Measurements from ENCODE around the gene METTL17. TPM values are rescaled to one million over a fixed set of nuclear protein-coding genes. Genes with fewer than 3 reads are reported as not detected.
A peak's percentile ranks its signal among the peaks of the same experiment; 100 is the strongest.

The METTL17 gene
- total RNA-seq, 1 donor from 2014 or later = 62.2 TPM

- Histone ChIP-seq H3K4me3 (no peak overlapping the region), H3K27ac (no peak overlapping the region), H3K36me3 (no peaks in the 10 kb centered on the region), H3K27me3 (ENCODE audit: low read depth) (no peaks in the 10 kb centered on the region), H3K9me3 (no peaks in the 10 kb centered on the region), H3K4me1 (peaks cover 12% of the 10 kb centered on the region)
- intact Hi-C loops (cut with DNase I) = no loop called here
- TF ChIP-seq, protein P1, sequence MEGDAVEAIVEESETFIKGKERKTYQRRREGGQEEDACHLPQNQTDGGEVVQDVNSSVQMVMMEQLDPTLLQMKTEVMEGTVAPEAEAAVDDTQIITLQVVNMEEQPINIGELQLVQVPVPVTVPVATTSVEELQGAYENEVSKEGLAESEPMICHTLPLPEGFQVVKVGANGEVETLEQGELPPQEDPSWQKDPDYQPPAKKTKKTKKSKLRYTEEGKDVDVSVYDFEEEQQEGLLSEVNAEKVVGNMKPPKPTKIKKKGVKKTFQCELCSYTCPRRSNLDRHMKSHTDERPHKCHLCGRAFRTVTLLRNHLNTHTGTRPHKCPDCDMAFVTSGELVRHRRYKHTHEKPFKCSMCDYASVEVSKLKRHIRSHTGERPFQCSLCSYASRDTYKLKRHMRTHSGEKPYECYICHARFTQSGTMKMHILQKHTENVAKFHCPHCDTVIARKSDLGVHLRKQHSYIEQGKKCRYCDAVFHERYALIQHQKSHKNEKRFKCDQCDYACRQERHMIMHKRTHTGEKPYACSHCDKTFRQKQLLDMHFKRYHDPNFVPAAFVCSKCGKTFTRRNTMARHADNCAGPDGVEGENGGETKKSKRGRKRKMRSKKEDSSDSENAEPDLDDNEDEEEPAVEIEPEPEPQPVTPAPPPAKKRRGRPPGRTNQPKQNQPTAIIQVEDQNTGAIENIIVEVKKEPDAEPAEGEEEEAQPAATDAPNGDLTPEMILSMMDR (IDR thresholded peaks at IDR 0.05) = no peak
- no peak for DNase-seq
- ATAC-seq = no peak
These were observed 20.4 kb upstream of the METTL17 start for GRCh38 chr14:20969336-20969735.

DNA sequence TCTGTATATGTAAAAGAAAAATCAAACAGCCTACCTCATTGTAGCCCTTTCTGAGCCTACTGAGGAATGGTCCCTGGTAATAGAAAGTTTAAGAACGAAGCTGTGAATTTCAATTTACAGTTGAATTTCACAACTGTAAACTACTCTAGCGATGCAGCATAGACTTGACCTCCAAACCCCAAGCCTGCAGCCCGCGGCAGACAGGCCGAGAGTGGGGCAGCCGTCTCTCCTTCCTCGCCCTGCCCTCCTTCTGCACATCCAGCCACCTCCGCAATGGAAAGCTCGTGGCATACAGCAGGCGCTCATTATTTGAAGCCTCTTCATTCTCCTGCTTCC lies 19.2 kb upstream of the METTL17 start:
- Histone ChIP-seq H3K4me3 (peak overlapping the region; percentile 72), H3K27ac (peak overlapping the region; percentile 70), H3K36me3 (no peaks in the 10 kb centered on the region), H3K4me1 (peaks cover 12% of the 10 kb centered on the region), H3K27me3 (ENCODE audit: low read depth) (no peaks in the 10 kb centered on the region), H3K9me3 (no peaks in the 10 kb centered on the region)
- ATAC-seq (peak; percentile 18 to 31), DNase-seq (no peak)
- intact Hi-C loops (cut with DNase I) = no loop called here
- TF ChIP-seq, protein P1 (IDR thresholded peaks at IDR 0.05) = no peak

DNA sequence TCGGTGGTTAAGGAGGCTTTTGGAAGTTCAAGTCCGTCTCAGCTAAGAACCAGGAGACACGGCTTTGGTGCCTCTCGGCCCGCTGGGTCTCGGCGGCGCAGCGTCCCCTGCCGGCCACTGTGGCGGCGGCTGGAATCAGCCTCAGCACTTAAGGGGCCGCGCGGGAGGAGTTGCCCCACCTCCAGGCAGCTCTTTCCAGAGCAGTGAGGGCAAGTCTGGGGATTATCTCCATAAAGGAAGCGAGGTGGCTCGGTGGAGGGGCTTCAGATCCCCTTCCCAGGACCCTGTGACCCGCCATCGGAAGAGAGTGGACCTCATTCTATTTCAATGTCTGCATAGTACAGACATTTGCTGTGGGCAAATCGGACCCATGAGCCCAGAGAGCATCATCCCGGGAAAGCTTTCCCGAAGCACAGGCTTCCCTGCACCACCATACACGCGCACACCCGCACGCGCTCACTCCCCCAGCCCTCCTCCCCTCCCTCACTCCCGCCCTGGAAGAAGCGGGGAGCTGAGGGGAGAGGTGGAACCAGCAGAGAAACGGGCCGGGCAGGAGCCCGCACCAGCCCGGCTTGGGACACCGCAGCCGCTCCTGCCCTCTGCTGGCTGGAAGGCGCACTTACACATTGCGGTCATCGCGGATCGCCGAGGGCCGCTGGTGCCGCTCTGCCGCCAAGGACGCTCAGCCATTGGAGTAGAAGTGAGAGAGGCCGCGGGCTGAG lies 18.6 kb upstream of the METTL17 start:
- ATAC-seq (peak; percentile 97 to 98), DNase-seq (peak; percentile 91)
- peak overlapping the region; percentile 72 for H3K4me3 ChIP-seq
- H3K4me1 ChIP-seq = peaks cover 12% of the 10 kb centered on the region
- H3K27me3 ChIP-seq (ENCODE audit: low read depth) = no peaks in the 10 kb centered on the region
- H3K9me3 ChIP-seq = no peaks in the 10 kb centered on the region
- no peaks in the 10 kb centered on the region for H3K36me3 ChIP-seq
- TF ChIP-seq, protein P1 (IDR thresholded peaks at IDR 0.05) = peak; percentile 82
- intact Hi-C loops (cut with DNase I) = no loop called here
- H3K27ac ChIP-seq = peak overlapping the region; percentile 70

DNA sequence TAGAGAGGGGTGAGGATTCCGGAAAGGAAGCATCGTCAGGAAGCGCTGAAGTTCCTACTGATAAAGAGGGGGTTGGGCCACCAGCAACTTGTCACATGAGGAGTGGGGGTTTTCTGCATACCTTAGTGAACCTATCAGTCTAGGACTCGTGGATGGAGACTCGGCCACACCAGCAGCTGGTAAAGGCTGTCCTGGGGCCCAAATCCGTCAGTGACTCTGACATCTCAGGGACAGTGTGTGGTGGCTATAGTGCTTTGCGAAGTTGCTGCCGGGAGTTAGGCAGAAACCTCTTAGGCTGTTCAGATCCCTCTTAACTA lies 18.1 kb upstream of the METTL17 start:
- Histone ChIP-seq H3K4me3 (peak overlapping the region; percentile 72), H3K27me3 (ENCODE audit: low read depth) (no peaks in the 10 kb centered on the region), H3K36me3 (no peaks in the 10 kb centered on the region), H3K9me3 (no peaks in the 10 kb centered on the region), H3K4me1 (peaks cover 12% of the 10 kb centered on the region), H3K27ac (peak overlapping the region; percentile 70)
- TF ChIP-seq, protein P1 (IDR thresholded peaks at IDR 0.05) = no peak
- peak in 1 of 2 donors; percentile 52 for ATAC-seq
- DNase-seq = no peak
- intact Hi-C loops (cut with DNase I) = no loop called here

DNA sequence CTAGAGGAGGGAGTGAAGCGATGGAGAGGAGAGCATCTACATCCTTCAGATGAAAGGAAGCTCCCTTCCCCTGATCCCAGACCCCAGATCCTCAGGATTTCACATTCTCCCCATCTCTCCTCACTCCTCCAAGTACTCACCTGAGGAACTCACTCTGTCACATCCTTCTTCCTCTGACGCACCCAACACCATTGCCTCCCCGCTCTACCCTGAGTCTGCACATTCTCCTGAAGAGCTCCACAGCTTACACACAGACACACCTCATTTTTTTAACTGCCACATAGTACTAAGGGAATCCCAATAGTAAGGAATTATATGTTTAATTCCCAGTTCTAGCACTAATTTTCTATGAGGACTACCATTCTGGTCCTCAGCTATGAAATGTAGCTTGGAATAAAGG lies 16.3 kb upstream of the METTL17 start:
- no peak overlapping the region for H3K4me3 ChIP-seq
- TF ChIP-seq, protein P1 (IDR thresholded peaks at IDR 0.05) = no peak
- no peaks in the 10 kb centered on the region for H3K9me3 ChIP-seq
- ATAC-seq = no peak
- DNase-seq = no peak
- H3K27ac ChIP-seq = no peak overlapping the region
- H3K4me1 ChIP-seq = peaks cover 12% of the 10 kb centered on the region
- no peaks in the 10 kb centered on the region for H3K36me3 ChIP-seq
- intact Hi-C loops (cut with DNase I) = no loop called here
- no peaks in the 10 kb centered on the region for H3K27me3 ChIP-seq (ENCODE audit: low read depth)

All from lower lobe of right lung (tissue), 2 donors.